Measurements from ENCODE around the gene P3H2. TPM values are rescaled to one million over a fixed set of nuclear protein-coding genes. Genes with fewer than 3 reads are reported as not detected.

The P3H2 gene
- total RNA-seq, 1 experiment from 2014 or later: 19.6 TPM

- H3K4me1 ChIP-seq (ENCODE audit: insufficient read depth, low read length, poor library complexity, severe bottlenecking): no peaks in the 10 kb centered on the region
- CTCF ChIA-PET: no interaction called here
- H3K27me3 ChIP-seq (replicated peaks; ENCODE audit: insufficient read depth, low read depth, low read length, poor library complexity): no peaks in the 10 kb centered on the region
- no peak overlapping the region for H3K4me3 ChIP-seq (ENCODE audit: low read depth, low read length, poor library complexity, severe bottlenecking)
- no peak for DNase-seq (ENCODE audit: low spot score)
- no peak for TF ChIP-seq CTCF (conservative IDR thresholded peaks at IDR 0.05; ENCODE audit: low read depth, low read length)
- TF ChIP-seq EZH2 (IDR thresholded peaks at IDR 0.05; ENCODE audit: borderline replicate concordance, low read depth, low read length, poor library complexity, severe bottlenecking): no peak
- BruUV-seq (replicated peaks): no TSS peak
- intact Hi-C loops (cut with micrococcal nuclease; ENCODE audit: unreplicated experiment): no loop called here
- POLR2A ChIA-PET (ENCODE audit: low non-redundant PET): no interaction called here
- H3K36me3 ChIP-seq (ENCODE audit: insufficient read depth, low read length, poor library complexity, severe bottlenecking): no peaks in the 10 kb centered on the region
- H3K27ac ChIP-seq (ENCODE audit: low read depth, low read length, poor library complexity, severe bottlenecking): no peak overlapping the region
- peaks cover 3% of the 10 kb centered on the region for H3K9me3 ChIP-seq (ENCODE audit: low read depth, low read length, poor library complexity, severe bottlenecking)
Observed at GRCh38 chr3:190159902-190160435, 39.3 kb upstream of the P3H2 start.

- Histone ChIP-seq H3K4me3 (ENCODE audit: low read depth, low read length, poor library complexity, severe bottlenecking) (no peak overlapping the region), H3K4me1 (ENCODE audit: insufficient read depth, low read length, poor library complexity, severe bottlenecking) (no peaks in the 10 kb centered on the region), H3K27ac (ENCODE audit: low read depth, low read length, poor library complexity, severe bottlenecking) (no peak overlapping the region), H3K9me3 (ENCODE audit: low read depth, low read length, poor library complexity, severe bottlenecking) (peaks cover 3% of the 10 kb centered on the region), H3K36me3 (ENCODE audit: insufficient read depth, low read length, poor library complexity, severe bottlenecking) (no peaks in the 10 kb centered on the region), H3K27me3 (replicated peaks; ENCODE audit: insufficient read depth, low read depth, low read length, poor library complexity) (no peaks in the 10 kb centered on the region)
- ChIA-PET POLR2A (ENCODE audit: low non-redundant PET) (no interaction called here), CTCF (interaction anchor here (0.5 to 0.6 kb wide), 2 partner anchors 12 to 266 kb away, joined by 3 read pairs; no protein-coding TSS in a partner anchor)
- TF ChIP-seq CTCF (conservative IDR thresholded peaks at IDR 0.05; ENCODE audit: low read depth, low read length) (no peak), EZH2 (IDR thresholded peaks at IDR 0.05; ENCODE audit: borderline replicate concordance, low read depth, low read length, poor library complexity, severe bottlenecking) (no peak)
- intact Hi-C loops (cut with micrococcal nuclease; ENCODE audit: unreplicated experiment): no loop called here
- no TSS peak for BruUV-seq (replicated peaks)
- DNase-seq (ENCODE audit: low spot score): no peak
Observed at GRCh38 chr3:190158261-190158660, 37.6 kb upstream of the P3H2 start.

GRCh38 chr3:190155752-190156151 lies 35.1 kb upstream of the P3H2 start:
- Histone ChIP-seq H3K4me1 (ENCODE audit: insufficient read depth, low read length, poor library complexity, severe bottlenecking) (no peaks in the 10 kb centered on the region), H3K27ac (ENCODE audit: low read depth, low read length, poor library complexity, severe bottlenecking) (no peak overlapping the region), H3K36me3 (ENCODE audit: insufficient read depth, low read length, poor library complexity, severe bottlenecking) (no peaks in the 10 kb centered on the region), H3K4me3 (ENCODE audit: low read depth, low read length, poor library complexity, severe bottlenecking) (no peak overlapping the region), H3K27me3 (replicated peaks; ENCODE audit: insufficient read depth, low read depth, low read length, poor library complexity) (no peaks in the 10 kb centered on the region), H3K9me3 (ENCODE audit: low read depth, low read length, poor library complexity, severe bottlenecking) (no peaks in the 10 kb centered on the region)
- ChIA-PET CTCF (no interaction called here), POLR2A (ENCODE audit: low non-redundant PET) (no interaction called here)
- intact Hi-C loops (cut with micrococcal nuclease; ENCODE audit: unreplicated experiment): no loop called here
- DNase-seq (ENCODE audit: low spot score): no peak
- no TSS peak for BruUV-seq (replicated peaks)
- TF ChIP-seq CTCF (conservative IDR thresholded peaks at IDR 0.05; ENCODE audit: low read depth, low read length): no peak
- no peak for TF ChIP-seq EZH2 (IDR thresholded peaks at IDR 0.05; ENCODE audit: borderline replicate concordance, low read depth, low read length, poor library complexity, severe bottlenecking)

Measured in A673 (cell line).